T1000 (cell line): ENCODE data around the gene UCK2.

Experiments used
- DNase-seq: peaks from one replicate; lab custom pipeline; 2025; ENCODE audit warnings: mixed read lengths; lab: John Stamatoyannopoulos, UW

The UCK2 gene

DNA sequence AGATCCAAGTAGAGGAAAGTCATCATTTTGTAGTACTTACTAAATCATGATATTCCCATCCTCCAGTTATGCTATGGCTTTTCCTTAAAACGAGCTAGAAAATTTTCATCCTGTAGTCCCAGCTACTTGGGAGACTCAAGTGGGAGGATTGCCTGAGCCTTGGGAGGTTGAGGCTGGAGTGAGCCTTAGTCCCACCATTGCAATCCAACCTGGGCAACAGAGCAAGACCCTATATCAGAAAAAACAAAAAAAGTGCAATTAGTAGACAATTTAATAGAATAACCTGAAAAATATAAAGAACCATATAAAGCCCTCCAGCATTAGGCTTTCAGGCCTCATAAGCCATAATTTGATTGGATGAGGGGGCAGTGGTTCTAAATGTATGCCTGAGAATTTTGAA, 6.8 kb downstream of the UCK2 start:
- DNase-seq = no peak

DNA sequence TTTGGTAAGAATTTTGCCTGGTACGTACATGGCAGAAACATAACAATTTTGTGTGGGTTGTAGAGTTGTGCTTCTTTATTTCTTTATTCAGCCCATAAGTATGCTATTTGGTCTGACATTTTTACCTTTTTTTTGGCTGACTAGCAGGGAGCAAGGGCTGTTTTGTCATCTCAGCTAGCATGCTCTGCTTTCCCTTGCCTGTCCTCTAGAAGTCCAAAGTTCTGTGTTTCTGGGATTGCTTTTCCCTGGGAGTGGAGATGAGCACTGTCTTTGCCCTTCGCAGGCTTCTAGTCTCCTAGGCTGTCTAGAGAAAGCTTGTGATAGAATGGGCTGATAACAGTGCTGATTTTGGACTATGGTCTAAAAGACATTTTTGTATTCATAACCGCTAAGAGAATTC, 7.5 kb downstream of the UCK2 start:
- DNase-seq = no peak

DNA sequence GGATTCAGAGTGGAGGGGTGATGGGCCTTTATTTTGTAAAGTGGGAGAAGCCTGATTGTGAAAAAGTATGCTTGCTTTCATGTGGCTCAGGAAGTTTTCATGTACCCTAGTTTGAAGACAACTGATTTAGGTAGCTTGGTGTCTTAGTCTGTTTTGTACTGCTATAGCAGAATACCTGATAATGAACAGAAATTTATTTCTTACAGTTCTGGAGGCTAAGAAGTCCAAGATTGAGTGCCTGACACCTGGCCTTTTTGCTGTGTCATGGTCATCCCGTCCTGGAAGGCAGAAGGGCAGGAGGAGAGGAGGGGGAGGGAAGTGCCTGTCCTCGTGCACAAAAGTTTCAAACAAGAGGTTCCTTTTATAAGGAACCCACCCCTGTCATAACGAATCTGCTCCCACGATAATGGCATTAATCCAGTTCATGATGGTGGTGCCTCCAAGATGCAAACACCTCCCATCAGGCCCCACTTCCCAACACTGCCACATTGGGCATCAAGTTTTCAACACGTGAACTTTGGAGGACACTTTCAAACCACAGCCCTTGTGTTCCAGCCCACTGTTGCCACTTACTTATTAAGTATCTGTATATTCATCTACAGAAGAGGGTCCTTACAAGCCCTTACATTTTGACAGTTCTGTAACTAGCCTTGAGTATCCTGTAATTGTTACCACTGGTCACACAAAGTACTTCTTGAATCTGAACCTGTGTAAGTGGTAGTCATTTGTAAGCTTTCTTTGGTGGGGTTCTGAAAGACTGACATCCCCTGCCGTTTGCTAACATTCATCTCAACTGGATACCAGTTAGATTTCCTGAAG, 9.5 kb downstream of the UCK2 start:
- no peak for DNase-seq

DNA sequence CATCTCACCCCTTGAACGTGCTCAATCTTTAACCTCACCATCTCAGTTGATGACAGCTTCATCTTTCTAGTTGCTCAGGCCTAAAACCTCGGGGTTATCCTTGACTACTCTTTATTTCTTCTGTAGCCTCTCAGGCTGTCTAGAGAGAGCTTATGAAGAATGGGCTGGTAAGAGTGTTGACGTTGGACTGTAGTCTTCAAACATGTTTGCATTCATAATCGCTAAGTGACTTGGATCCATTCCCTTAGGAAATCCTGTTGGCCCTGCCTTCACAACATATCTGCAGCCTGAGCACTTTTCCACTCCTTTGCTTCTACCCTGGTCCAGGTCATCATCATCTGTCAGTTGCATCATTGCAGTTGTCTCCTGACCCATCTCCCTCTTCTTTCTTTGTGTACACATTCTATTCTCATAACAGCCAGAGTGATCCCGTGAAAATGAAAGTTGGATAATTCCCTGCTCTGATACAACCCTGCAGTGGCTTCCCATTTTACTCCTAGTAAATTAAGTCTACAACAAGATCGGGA, 10.5 kb downstream of the UCK2 start:
- no peak for DNase-seq

DNA sequence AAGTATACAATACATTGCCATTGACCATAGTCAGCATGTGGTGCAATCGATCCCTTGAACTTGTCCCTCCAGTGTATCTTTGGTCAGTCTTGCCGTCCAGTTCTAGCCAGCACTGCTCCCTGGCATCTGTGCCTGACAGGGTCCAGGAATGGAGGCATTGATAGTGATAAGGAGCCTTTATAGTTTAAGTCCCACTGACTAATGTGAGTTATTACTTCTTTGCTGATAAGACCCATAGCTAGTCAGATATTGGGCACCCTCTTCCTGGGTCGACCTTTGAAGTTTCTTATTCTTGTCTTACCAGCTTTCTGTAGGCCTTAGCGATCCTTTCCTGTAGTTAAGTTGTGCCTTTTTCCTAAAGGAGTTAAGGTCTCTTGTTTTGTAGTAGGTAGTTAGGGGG, 13.0 kb downstream of the UCK2 start:
- no peak for DNase-seq

DNA sequence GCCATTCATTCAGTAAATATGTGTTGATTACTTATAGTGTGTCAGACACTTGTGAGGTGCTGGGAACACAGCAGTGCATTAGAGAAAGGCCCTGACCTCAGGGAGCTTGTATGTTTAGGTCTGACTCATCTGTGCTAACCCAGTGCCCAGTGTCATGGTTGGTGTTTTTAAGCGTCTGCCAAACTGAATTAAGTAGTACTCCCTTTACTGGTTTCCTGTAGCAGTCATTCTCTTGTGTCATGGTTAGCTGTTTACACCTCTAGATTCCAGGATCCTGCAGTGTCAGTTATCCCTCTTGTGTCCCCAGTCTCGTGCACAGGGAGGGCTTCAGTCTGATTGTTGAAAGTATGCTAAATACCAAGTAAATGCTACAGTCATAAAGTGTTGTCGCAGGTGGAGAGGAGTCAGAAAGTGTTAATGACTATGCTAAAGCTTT, 14.2 kb downstream of the UCK2 start:
- DNase-seq = no peak

DNA sequence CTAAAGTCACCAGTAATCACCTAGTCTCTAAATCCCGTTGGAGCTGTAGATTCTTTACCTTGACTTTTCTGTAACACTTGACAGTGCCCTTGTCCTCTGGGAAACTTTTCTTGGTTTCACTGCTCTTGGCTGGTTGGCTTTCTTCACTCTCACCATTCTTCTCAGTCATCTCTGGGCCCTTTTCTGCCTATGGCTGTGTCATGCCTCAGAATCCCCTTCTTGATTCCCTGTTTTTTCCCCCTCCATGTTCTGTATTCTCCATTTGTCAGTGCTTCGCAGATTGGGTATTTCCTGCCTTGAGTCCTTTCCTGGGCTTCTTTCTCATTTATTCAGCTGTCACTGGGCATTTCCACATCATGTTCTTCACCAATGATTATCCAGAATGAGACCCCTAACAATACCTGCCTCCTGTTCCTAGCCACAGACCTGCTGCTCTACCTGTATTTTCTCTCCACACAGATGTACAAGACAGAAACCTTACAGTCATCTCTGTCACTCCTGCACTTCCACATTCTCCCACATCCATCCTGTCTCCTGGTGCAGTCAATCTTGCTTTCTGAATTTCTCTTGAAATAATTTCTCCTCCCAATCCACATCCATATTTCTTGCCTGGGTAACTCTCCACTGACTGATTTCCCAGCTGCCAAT, 14.7 kb downstream of the UCK2 start:
- no peak for DNase-seq

DNA sequence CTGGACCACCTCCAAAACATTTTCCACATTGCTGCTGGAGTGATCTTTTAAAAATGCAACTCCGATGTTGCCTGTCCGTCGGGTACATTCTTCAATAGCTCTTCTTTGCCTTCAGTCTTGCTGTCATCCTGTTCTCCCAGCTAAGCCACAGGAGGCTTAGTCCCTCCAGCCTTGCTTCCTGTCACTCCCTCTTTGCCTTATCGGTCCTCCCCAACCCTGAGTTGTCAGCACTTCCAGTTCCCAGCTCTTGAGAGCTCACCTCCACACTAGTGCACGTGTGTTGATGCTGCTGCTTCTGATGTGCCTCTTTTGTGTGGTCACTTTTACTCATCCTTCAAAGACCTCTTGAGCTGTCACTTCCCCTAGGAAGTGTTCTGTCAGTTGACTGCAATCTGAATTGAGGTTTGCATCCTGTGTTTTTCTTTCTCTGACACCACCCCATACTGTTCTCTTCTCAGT, 15.3 kb downstream of the UCK2 start:
- DNase-seq = no peak

DNA sequence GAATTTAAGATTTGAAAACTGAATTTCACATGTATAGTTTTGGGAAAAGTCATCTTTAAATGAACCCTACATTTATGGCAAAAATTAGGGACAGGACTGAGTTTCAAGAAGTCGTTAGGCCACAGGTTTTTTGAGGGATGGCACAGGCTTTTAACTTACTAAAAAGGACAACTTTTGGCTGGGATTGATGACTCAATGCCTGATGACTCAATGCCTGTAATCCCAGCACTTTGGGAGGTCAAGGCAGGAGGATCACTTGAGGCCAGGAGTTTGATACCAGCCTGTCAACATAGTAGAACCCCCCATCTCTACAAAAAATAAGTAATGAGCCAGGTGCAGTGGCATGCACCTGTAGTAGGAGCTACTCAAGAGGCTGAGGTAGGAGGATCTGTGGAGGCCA, 15.9 kb downstream of the UCK2 start:
- DNase-seq = no peak

DNA sequence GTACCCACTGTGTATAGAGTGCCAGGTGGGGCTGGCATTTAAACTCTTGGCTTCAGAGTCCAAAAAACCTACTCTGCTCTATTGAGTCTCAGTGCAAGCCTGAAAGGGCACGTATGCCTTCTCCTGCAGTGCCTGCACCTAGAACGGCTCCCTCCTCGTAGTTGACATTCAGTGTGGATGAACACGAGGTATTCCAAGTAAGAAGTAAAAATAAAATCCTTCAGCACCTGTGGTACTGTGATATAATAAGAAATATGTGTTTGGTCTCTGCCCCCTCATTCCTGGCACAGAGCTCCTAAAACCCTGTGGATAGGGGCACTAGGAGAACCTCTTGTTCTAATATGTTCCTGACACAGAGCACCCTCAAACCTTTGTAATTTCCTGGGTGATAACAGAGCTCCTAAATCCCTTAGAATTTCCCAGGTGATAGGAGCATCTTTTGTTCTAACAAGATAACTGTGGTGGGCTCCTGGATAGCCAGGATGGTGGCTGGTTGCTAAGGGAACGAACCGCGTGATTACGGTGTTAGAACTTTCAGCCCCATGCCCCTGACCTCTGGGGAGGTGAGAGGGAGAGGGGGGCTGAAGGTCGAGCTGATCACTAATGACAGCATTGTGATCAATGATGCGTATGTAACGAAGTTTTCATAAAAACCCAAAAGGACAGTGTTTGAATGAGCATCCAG, 16.8 kb downstream of the UCK2 start:
- DNase-seq = no peak

DNA sequence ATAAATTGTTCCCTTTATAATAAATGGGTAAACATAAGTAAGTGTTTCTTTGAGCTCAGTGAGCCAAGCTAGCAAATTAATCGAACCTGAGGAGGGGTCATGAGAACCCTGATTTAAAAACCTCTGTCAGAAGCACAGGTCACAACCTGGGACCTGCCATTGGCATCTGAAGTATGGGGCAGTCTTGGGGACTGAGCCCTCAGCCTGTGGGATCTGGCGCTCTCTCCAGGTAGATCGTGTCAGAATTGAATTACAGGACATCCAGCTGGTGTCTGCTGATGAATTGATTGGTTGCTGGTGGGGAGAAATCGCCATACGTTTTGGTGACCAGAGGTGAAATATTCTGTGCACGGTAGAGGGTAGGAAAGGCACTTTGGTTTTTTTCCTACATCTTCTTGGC, 17.5 kb downstream of the UCK2 start:
- DNase-seq = no peak

DNA sequence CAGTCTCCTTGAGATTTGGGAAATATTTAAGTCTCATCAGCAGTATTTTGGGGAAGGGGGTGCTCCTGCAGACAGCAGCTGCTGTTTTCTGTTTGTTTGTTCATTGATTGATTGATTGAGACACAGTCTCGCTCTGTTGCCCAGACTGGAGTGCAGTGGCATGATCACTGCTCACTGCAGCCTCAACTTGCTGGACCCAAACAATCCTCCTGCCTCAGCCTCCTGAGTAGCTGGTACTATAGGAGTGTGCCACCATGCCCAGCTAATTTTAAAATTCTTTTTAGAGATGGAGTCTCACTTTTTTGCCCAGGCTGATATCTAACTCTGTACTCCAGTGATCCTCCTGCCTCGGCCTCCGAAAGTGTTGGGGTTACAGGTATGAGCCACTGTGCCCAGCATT, 18.2 kb downstream of the UCK2 start:
- DNase-seq = no peak

DNA sequence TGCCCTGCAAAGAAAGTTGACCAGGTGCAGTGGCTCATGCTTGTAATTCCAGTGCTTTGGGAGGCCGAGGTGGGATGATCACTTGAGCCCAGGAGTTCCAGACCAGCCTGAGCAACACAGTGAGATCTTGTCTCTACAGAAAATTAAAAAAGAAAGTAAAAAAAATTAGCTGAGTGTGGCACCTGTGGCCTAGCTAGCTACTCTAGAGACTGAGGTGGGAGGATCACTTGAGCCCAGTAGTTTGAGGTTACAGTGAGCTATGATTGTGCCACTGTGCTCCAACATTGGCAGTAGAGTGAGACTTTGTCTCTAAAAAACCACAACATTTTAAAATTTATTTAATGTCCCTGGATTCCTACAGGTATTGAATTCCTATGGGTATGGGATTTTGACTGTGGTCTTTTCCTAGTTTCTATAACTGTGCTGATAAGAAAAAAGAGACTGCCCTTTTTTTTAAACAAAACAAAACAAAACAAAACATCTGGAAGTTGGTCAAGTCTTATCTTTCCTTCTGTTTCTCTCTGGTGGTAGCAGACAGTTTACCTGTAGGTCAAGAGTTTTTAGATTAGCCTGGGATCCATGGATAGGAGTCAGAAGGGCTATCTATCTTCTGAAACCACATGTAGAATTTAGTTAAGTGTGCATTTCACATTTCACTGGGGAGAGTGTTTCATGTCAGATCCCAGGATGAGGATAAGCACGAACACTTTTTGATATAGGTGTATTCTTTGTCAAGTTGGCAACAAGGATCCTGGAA, 18.8 kb downstream of the UCK2 start:
- DNase-seq = no peak

DNA sequence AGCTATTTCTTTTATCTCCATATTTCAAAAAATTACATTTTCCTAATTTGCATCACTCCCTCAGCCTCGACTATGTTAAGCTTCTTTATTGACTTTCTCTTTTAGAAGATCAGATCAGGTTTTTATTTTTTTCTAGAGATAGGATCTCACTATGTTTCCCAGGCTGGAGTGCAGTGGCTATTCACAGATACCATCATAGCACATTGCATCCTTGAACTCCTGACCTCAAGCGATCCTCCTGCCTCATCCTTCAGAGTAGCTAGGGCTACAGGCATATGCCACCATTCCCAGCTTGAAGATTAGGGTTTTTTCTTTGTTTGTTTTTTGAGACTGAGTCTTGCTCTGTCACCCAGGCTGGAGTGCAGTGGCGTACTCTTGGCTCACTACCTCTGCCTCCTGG, 20.1 kb downstream of the UCK2 start:
- DNase-seq = no peak

DNA sequence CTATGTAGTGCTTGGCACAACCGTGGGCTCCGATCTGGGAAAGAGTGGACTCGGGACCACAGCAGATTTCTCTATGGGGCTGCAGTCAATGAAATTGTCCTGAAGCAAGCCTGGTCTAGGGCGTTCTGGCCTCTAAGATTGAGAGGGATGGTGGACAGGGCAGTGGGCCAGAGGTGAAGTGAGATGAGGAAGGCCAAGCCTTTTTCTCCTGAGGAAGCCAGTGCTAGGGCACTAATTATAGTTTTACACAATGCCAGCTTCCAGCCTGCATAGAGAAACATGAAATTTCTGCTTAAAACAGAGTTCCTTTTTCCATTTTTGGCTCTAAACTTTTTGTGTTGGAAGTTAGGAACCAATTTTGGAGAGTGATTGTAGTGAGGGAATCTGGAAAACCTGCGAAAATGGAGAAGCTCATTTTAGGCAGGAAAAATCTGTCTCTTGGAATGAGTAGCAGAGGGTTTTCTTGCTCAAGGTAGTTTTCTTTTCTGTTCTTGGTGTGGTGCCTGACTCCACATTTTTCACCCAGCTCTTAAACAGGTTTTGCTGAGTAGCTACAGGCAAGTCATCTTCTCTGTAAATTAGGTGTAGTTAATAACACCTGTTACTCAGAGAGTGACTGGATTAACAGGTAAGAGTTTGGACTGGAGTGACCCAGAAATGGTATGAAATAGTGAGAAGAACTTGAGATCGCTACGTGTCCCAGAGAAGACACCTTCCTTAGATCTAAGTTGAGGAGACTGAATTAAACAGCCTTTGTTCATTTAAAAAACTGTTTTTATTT, 22.1 kb downstream of the UCK2 start:
- no peak for DNase-seq

DNA sequence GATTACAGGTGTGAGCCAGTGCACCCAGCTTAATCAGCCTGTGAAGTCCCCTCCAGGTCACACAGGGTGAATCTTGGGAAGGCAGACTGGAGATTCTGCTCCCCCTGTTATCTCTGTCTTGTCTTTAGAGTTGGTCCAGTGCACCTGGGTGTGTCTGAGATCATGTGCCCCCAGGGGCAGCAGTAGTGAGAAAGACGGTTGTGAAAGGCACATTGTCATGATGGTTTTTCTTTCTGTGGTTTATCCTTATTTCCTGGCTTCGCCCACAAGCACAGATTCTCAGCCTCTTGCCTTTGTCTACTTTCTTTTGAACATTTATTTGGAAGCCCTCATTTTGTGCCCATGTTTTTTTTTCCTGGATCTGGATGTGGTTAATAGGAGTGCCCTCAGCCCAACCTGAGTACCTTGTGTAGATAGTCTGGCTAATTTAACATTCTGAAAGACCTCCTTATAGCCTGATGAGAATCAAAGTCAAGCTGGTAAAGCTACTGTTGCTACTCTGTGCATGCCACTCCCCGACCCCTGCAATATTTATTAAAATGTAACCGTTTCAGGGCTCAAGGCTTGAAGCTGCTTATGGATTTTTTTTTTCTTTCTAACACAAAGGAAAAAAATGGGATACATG, 23.7 kb downstream of the UCK2 start:
- peak; percentile 10 for DNase-seq

DNA sequence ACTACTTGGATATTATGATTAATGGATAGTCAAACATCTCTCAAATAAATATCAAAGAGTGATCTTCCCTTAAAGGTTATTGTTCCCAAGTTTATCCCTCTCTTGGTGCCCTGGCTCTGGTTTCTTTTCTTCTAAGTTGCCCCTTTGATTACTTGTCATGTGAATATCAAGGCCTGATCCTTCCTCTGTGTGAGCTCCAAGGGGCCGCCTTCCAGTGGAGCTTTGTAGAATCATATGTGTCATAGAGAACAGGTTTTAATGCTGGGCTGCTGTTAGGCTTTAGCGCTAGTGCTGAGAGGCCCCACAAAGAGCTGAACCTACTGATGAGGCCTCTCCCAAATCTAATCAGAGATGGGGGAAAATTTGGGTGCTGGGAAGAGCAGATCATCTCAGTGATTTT, 25.5 kb downstream of the UCK2 start:
- DNase-seq = no peak

DNA sequence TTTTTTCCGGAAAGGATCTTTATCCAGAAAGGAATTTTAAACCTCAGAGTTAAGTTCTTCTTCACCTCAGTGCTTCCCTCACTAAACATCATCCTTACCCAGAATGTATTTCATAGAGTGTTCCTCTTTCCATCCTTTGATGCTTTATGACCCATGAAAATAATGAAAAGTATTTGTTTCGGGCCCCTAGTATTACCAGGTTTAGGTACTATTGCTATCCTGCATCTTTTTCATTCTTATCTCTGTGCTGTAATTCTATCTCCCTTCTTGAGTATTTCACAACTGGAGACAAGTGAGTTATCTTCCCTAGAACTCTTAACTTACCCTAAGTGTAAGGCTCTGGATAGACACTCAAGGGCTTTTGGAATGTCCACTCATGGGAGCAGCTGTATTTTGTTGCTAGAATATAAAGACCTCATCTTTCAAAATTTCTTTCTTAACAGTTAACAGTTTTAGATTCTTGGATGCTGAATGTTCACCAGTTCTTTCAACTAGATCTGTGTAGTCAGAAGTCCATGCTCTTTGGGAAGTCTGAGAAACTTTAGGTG, 26.2 kb downstream of the UCK2 start:
- DNase-seq = no peak

DNA sequence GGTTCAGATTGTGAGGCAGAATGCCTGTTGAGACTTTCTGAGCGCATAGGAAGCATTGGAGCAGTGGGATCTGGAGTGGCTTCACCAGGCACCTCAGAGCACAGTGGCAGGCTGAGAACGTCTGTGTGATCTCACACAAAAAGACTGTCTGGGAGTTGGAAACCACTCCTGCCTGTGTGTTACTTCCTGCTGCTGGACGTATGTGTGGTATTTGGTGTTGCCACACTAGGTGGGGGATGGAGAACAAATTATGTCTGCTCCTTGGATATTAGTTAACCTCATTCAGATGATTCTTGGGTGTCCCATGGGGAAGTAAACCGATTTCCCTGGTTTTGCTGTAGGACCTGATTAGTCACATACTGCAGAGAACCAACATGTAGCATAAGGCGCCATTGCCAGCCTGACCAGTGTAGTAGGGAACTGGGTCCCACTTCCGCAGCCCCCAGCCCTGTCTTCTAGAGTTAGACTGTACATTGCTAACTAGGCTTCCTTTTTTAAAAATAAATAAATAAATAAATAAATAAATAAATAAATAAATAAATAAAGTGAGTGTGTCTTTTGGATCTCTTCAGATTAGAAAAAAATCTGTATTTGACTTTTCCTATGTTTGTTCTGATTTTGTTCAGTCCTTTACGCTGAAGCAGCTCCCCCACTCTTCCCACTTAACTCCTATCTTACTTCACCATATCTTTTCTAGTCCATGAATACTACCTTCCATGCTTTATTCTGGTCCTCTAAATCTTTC, 26.9 kb downstream of the UCK2 start:
- no peak for DNase-seq
